Keratinocyte (primary cell): Measurements from ENCODE around the gene SPINK14. TPM values are rescaled to one million over a fixed set of nuclear protein-coding genes. Genes with fewer than 3 reads are reported as not detected.

Experiments used
- DNase-seq: peaks from one replicate; pipeline ENCODE4 v3.0.0-alpha.2; 2011; ENCODE audit warnings: low read depth, missing footprints, low spot score
- FAIRE-seq: peaks from 2 replicates; lab custom pipeline; 2011; peaks lifted over from hg19 to GRCh38; lab: Jason Lieb, UNC
- H2AFZ ChIP-seq: 2 replicates; pipeline ENCODE4 v1.6.0; 2012; ENCODE audit warnings: low read length, control low read depth, inconsistent platforms; ENCODE audit not compliant: control insufficient read depth
- H3K27ac ChIP-seq: 2 replicates; pipeline ENCODE4 v1.5.1; 2011; ENCODE audit warnings: low read length; ENCODE audit not compliant: control insufficient read depth, insufficient read depth
- H3K27me3 ChIP-seq: 3 replicates; pipeline ENCODE4 v1.6.0; 2011; ENCODE audit warnings: low read length; ENCODE audit not compliant: control insufficient read depth, insufficient read depth; ENCODE audit errors: extremely low read depth
- H3K36me3 ChIP-seq, 2 experiments: 2 replicates in 1 of 2; 3 replicates in 1 of 2; pipeline ENCODE4 v1.5.1; 2011; ENCODE audit warnings: low read length in 2 of 2, mild to moderate bottlenecking in 1 of 2; ENCODE audit not compliant: control insufficient read depth in 2 of 2, insufficient read depth in 2 of 2; ENCODE audit errors: extremely low read depth in 1 of 2
- H3K4me1 ChIP-seq: 3 replicates; pipeline ENCODE4 v1.5.1; 2011; ENCODE audit warnings: low read length; ENCODE audit not compliant: control insufficient read depth, insufficient read depth; ENCODE audit errors: extremely low read depth
- H3K4me2 ChIP-seq: 3 replicates; pipeline ENCODE4 v1.6.0; 2011; ENCODE audit warnings: low read depth, low read length; ENCODE audit not compliant: control insufficient read depth, insufficient read depth; ENCODE audit errors: extremely low read depth
- H3K4me3 ChIP-seq, 3 experiments: fragments of 200-600 bp in 1 of 3; sonication (generic) in 1 of 3; 2 replicates in 2 of 3; 3 replicates in 1 of 3; pipeline ENCODE4 v1.5.1; 2011 to 2016; ENCODE audit warnings: low read length in 3 of 3, mild to moderate bottlenecking in 3 of 3, control low read depth in 2 of 3, inconsistent platforms in 1 of 3, low read depth in 1 of 3, mixed read lengths in 1 of 3, mixed run types in 1 of 3, moderate library complexity in 1 of 3; ENCODE audit not compliant: control insufficient read depth in 2 of 3, insufficient read depth in 2 of 3; ENCODE audit errors: extremely low read depth in 1 of 3
- H3K79me2 ChIP-seq: 2 replicates; pipeline ENCODE4 v1.6.0; 2012; ENCODE audit warnings: low read length; ENCODE audit not compliant: control insufficient read depth, insufficient read depth
- H3K9ac ChIP-seq: 3 replicates; pipeline ENCODE4 v1.6.0; 2011; ENCODE audit warnings: low read length; ENCODE audit not compliant: control insufficient read depth, insufficient read depth; ENCODE audit errors: extremely low read depth
- H3K9me1 ChIP-seq: 3 replicates; pipeline ENCODE4 v1.6.0; 2011; ENCODE audit warnings: low read length; ENCODE audit not compliant: control insufficient read depth, insufficient read depth; ENCODE audit errors: extremely low read depth
- H3K9me3 ChIP-seq: 2 replicates; pipeline ENCODE4 v1.5.1; 2012; ENCODE audit warnings: low read depth, low read length; ENCODE audit not compliant: control insufficient read depth
- H4K20me1 ChIP-seq: 3 replicates; pipeline ENCODE4 v1.6.0; 2011; ENCODE audit warnings: low read length; ENCODE audit not compliant: control insufficient read depth, insufficient read depth; ENCODE audit errors: extremely low read depth
- CTCF ChIP-seq, 3 experiments: IDR thresholded peaks in 1 of 3; conservative IDR thresholded peaks in 1 of 3; optimal IDR thresholded peaks in 1 of 3; 2 replicates in 2 of 3; 3 replicates in 1 of 3; pipeline versions ENCODE3 to v1.5.1; 2011; ENCODE audit warnings: low read length in 3 of 3, mild to moderate bottlenecking in 3 of 3, moderate library complexity in 2 of 3, control low read depth in 1 of 3, inconsistent platforms in 1 of 3; ENCODE audit not compliant: insufficient read depth in 2 of 3; ENCODE audit errors: extremely low read depth in 1 of 3
- EZH2 ChIP-seq: IDR thresholded peaks from one replicate; pipeline ENCODE4 v1.6.1; 2012; ENCODE audit warnings: inconsistent platforms, mild to moderate bottlenecking, low read length, moderate library complexity
- dilution Hi-C: fragments of 300-500 bp; cut with MboI; formaldehyde crosslinking; loops from one replicate; pipeline ENCODE4 v1.7.0; 2020; ENCODE audit warnings: low sequenced_read_pairs; ENCODE audit not compliant: extremely low pct_ligation_motif_present
- polyA plus RNA-seq, 5 experiments: library from polyadenylated mRNA; depleted of rRNA in 3 of 5; stranded (reverse) in 3 of 5; stranded (forward) in 1 of 5; unstranded in 1 of 5; fragments of >200 nt; gene quantifications; 1 replicate in 1 of 5; 2 replicates in 3 of 5; 3 replicates in 1 of 5; pipeline versions ENCODE4 v1.2.1 to v1.2.3, GENCODE V29; 2011 to 2012; ENCODE audit warnings: missing spikeins in 2 of 5, low read depth in 1 of 5, low replicate concordance in 1 of 5

Gene SPINK14
- polyA plus RNA-seq, 1 donor (not counting 4 experiments of a cell fraction or from before 2014, with no cell fraction given), result not detected

DNA sequence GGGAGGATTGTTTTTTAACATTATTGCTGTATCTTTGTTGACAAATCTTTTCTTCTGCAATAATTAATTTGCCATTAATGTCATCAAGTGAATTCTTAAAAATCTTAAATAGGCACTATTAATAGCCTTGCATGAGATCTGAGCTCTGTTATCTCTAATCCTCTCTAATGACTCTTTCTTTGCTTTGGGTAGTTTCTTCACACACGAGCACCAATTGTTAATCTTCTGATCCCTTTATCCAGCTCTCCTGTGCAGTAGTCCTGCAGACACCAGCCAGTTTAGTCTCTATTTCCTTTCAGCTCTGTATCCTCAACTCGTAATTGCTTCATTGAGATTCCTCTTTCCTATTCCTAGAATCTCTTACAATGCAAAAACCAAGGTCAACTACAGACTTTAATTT lies 8.1 kb downstream of the SPINK14 start:
- H3K4me2 ChIP-seq, result no peak overlapping the region
- H3K9me3 ChIP-seq, result no peaks in the 10 kb centered on the region
- no peaks in the 10 kb centered on the region for H3K9me1 ChIP-seq
- no peaks in the 10 kb centered on the region for H3K79me2 ChIP-seq
- FAIRE-seq (no peak), DNase-seq (no peak)
- H4K20me1 ChIP-seq, result no peaks in the 10 kb centered on the region
- no peak overlapping the region for H3K9ac ChIP-seq
- TF ChIP-seq CTCF (optimal IDR thresholded peaks at IDR 0.05 in 1 of 3, IDR thresholded peaks at IDR 0.05 in 1 of 3, conservative IDR thresholded peaks at IDR 0.05 in 1 of 3; ENCODE audit: extremely low read depth in 1 of 3, insufficient read depth in 2 of 3, low read length in 3 of 3) (no peak), EZH2 (no peak)
- no peak overlapping the region for H2AFZ ChIP-seq
- dilution Hi-C loops, result no loop called here
- no peaks in the 10 kb centered on the region for H3K36me3 ChIP-seq
- H3K27ac ChIP-seq, result no peak overlapping the region
- H3K4me1 ChIP-seq, result no peaks in the 10 kb centered on the region
- H3K27me3 ChIP-seq, result no peaks in the 10 kb centered on the region
- H3K4me3 ChIP-seq, result no peak overlapping the region

- dilution Hi-C loops, result no loop called here
- TF ChIP-seq EZH2 (no peak), CTCF (optimal IDR thresholded peaks at IDR 0.05 in 1 of 3, IDR thresholded peaks at IDR 0.05 in 1 of 3, conservative IDR thresholded peaks at IDR 0.05 in 1 of 3; ENCODE audit: extremely low read depth in 1 of 3, insufficient read depth in 2 of 3, low read length in 3 of 3) (no peak)
- FAIRE-seq, result no peak
Measured at GRCh38 chr5:148177207-148177606, 8.9 kb downstream of the SPINK14 start.

More at GRCh38 chr5:148177207-148177606, 8.9 kb downstream of the SPINK14 start:
- no peaks in the 10 kb centered on the region for H3K9me1 ChIP-seq
- no peak overlapping the region for H3K9ac ChIP-seq
- no peak overlapping the region for H3K4me3 ChIP-seq
- H3K4me1 ChIP-seq, result no peaks in the 10 kb centered on the region
- no peaks in the 10 kb centered on the region for H3K9me3 ChIP-seq
- no peaks in the 10 kb centered on the region for H3K36me3 ChIP-seq
- H3K27ac ChIP-seq, result no peak overlapping the region
- H2AFZ ChIP-seq, result no peak overlapping the region
- H3K27me3 ChIP-seq, result no peaks in the 10 kb centered on the region
- H4K20me1 ChIP-seq, result no peaks in the 10 kb centered on the region
- H3K4me2 ChIP-seq, result no peak overlapping the region
- no peak for DNase-seq
- H3K79me2 ChIP-seq, result no peaks in the 10 kb centered on the region
